Fibroblast of lung (primary cell): Measurements from ENCODE around the gene CALHM5.

Experiments
- CTCF ChIP-seq, 2 donors: IDR thresholded peaks in 1 of 2; conservative IDR thresholded peaks in 1 of 2; 1 replicate in 1 of 2; 2 replicates in 1 of 2; pipeline ENCODE4 v1.5.1; 2011 to 2012; ENCODE audit warnings: low read length in 2 of 2, control low read depth in 1 of 2, inconsistent platforms in 1 of 2, low read depth in 1 of 2, mild to moderate bottlenecking in 1 of 2
- EZH2 ChIP-seq: IDR thresholded peaks from 2 replicates; pipeline ENCODE4 v1.5.1; 2012; ENCODE audit warnings: low read length, control low read depth, mild to moderate bottlenecking; ENCODE audit errors: missing control alignments

DNA sequence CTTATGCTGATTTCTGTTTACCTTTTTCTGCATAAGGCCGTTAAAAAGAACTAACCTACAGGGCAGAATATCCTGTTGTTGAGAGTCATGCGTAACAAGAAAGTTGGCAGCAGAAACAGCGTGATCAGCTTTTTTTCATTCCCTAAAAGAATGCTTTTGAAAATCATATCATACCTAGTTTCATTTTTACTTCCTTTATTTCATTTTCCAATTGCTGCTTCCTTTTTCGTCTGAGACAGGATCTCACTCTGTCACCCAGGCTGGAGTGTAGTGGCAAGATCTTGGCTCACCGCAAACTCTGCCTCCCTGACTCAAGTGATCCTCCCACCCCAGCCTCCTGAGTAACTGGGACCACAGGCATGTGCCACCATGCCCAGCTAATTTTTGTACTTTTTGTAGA lies 46.2 kb upstream of the CALHM5 start:
- no peak for TF ChIP-seq CTCF (conservative IDR thresholded peaks at IDR 0.05 in 1 of 2, IDR thresholded peaks at IDR 0.05 in 1 of 2; ENCODE audit: low read depth in 1 of 2, low read length in 2 of 2)
- no peak for TF ChIP-seq EZH2
